IPS DF 4.7 (cell line): Measurements from ENCODE around the gene DCDC2C.
"Not testable (repeated sequence)": the region's sequence is repeated elsewhere in the genome, so short reads cannot be mapped to it uniquely, and the experiment has no call there.

Experiments
- DNase-seq: peaks from one replicate; pipeline ENCODE4 v3.0.0-alpha.2; 2013; ENCODE audit warnings: low spot score; ENCODE audit errors: extremely low read depth

Gene DCDC2C

GRCh38 chr2:3817144-3817543 lies 113.8 kb downstream of the DCDC2C start:
- DNase-seq = not testable (repeated sequence)

GRCh38 chr2:3823748-3824147 lies 120.4 kb downstream of the DCDC2C start:
- no peak for DNase-seq

GRCh38 chr2:3827673-3828575 lies 124.5 kb downstream of the DCDC2C start:
- no peak for DNase-seq

- no peak for DNase-seq
Measured at GRCh38 chr2:3830796-3831195, 127.4 kb downstream of the DCDC2C start.

GRCh38 chr2:3837086-3837485 lies 133.7 kb downstream of the DCDC2C start:
- DNase-seq = no peak

GRCh38 chr2:3838348-3838747 lies 135.0 kb downstream of the DCDC2C start:
- DNase-seq = no peak

- no peak for DNase-seq
Measured at GRCh38 chr2:3839476-3839875, 136.1 kb downstream of the DCDC2C start.

GRCh38 chr2:3840611-3841155 lies 137.3 kb downstream of the DCDC2C start:
- DNase-seq = no peak

- DNase-seq = no peak
Measured at GRCh38 chr2:3847397-3848052, 144.2 kb downstream of the DCDC2C start.

GRCh38 chr2:3848776-3849175 lies 145.4 kb downstream of the DCDC2C start:
- no peak for DNase-seq

- no peak for DNase-seq
Measured at GRCh38 chr2:3849213-3849612, 145.8 kb downstream of the DCDC2C start.

GRCh38 chr2:3857576-3857975 lies 154.2 kb downstream of the DCDC2C start:
- no peak for DNase-seq

- no peak for DNase-seq
Measured at GRCh38 chr2:3864943-3865865, 161.8 kb downstream of the DCDC2C start.

- no peak for DNase-seq
Measured at GRCh38 chr2:3867469-3867868, 164.1 kb downstream of the DCDC2C start.

- DNase-seq = no peak
Measured at GRCh38 chr2:3868012-3868805, 164.8 kb downstream of the DCDC2C start.

- DNase-seq = no peak
Measured at GRCh38 chr2:3870222-3870621, 166.8 kb downstream of the DCDC2C start.

GRCh38 chr2:3871002-3871401 lies 167.6 kb downstream of the DCDC2C start:
- no peak for DNase-seq

GRCh38 chr2:3872451-3872850 lies 169.1 kb downstream of the DCDC2C start:
- DNase-seq = no peak

GRCh38 chr2:3873899-3874298 lies 170.5 kb downstream of the DCDC2C start:
- DNase-seq = no peak

- no peak for DNase-seq
Measured at GRCh38 chr2:3876221-3876620, 172.8 kb downstream of the DCDC2C start.

GRCh38 chr2:3876685-3877084 lies 173.3 kb downstream of the DCDC2C start:
- no peak for DNase-seq
